GM18951 (cell line): ENCODE measurements around the gene MRPL2.
"Not testable (repeated sequence)": the region's sequence is repeated elsewhere in the genome, so short reads cannot be mapped to it uniquely, and the experiment has no call there.

Experiments used
- POLR2A ChIP-seq: IDR thresholded peaks from 4 replicates; pipeline ENCODE4 v1.6.1; 2011; ENCODE audit warnings: mild to moderate bottlenecking; ENCODE audit not compliant: insufficient read length, insufficient read depth; ENCODE audit errors: extremely low read depth
- in situ Hi-C: fragments of 300-500 bp; cut with MboI; formaldehyde crosslinking; loops from one replicate; pipeline ENCODE4 v1.12.0; 2022; ENCODE audit warnings: low sequenced_read_pairs, mixed read lengths, inconsistent platforms; ENCODE audit not compliant: unreplicated experiment

MRPL2 gene

GRCh38 chr6:43091436-43091991 lies 32.3 kb upstream of the MRPL2 start:
- no peak for TF ChIP-seq POLR2A

GRCh38 chr6:43091020-43091419 lies 31.8 kb upstream of the MRPL2 start:
- in situ Hi-C loops, result no loop called here
- no peak for TF ChIP-seq POLR2A

More at GRCh38 chr6:43091436-43091991, 32.3 kb upstream of the MRPL2 start:
- in situ Hi-C loops, result no loop called here

GRCh38 chr6:43090559-43090956 lies 31.3 kb upstream of the MRPL2 start:
- no peak for TF ChIP-seq POLR2A
- in situ Hi-C loops, result no loop called here

GRCh38 chr6:43089874-43090558 lies 30.8 kb upstream of the MRPL2 start:
- in situ Hi-C loops, result no loop called here
- no peak for TF ChIP-seq POLR2A

- TF ChIP-seq POLR2A, result no peak
- in situ Hi-C loops, result no loop called here
These were observed 30.2 kb upstream of the MRPL2 start for GRCh38 chr6:43089467-43089866.

- in situ Hi-C loops, result no loop called here
- no peak for TF ChIP-seq POLR2A
These were observed 29.4 kb upstream of the MRPL2 start for GRCh38 chr6:43088654-43089056.

- no peak for TF ChIP-seq POLR2A
- in situ Hi-C loops, result no loop called here
These were observed 26.9 kb upstream of the MRPL2 start for GRCh38 chr6:43086022-43086658.

GRCh38 chr6:43082806-43083655 lies 23.8 kb upstream of the MRPL2 start:
- in situ Hi-C loops, result no loop called here
- no peak for TF ChIP-seq POLR2A

GRCh38 chr6:43081922-43082321 lies 22.7 kb upstream of the MRPL2 start:
- in situ Hi-C loops, result not testable (repeated sequence)

GRCh38 chr6:43081043-43081442 lies 21.8 kb upstream of the MRPL2 start:
- no peak for TF ChIP-seq POLR2A
- in situ Hi-C loops, result no loop called here

- in situ Hi-C loops, result no loop called here
These were observed 19.5 kb upstream of the MRPL2 start for GRCh38 chr6:43078691-43079090.

GRCh38 chr6:43077981-43078511 lies 18.8 kb upstream of the MRPL2 start:
- in situ Hi-C loops, result no loop called here

More at GRCh38 chr6:43078691-43079090, 19.5 kb upstream of the MRPL2 start:
- no peak for TF ChIP-seq POLR2A

GRCh38 chr6:43077333-43077809 lies 18.1 kb upstream of the MRPL2 start:
- in situ Hi-C loops, result no loop called here
- TF ChIP-seq POLR2A, result no peak

More at GRCh38 chr6:43077981-43078511, 18.8 kb upstream of the MRPL2 start:
- no peak for TF ChIP-seq POLR2A
